Psoas muscle (tissue), 8 donors: ENCODE data around the gene SYNC. TPM values are rescaled to one million over a fixed set of nuclear protein-coding genes. Genes with fewer than 3 reads are reported as not detected.

Experiments used
- ATAC-seq, 4 donors: fragments of 200-7000 bp; cut with Tn5 transposase; one replicate each; pipeline ENCODE4 v1.9.1; 2020; ENCODE audit warnings: moderate library complexity in 3 of 4, mild to moderate bottlenecking in 2 of 4
- DNase-seq, 2 donors: peaks; one replicate each; pipeline ENCODE4 v3.0.0-alpha.2; 2020
- H3K27ac ChIP-seq: fragments of 200-600 bp; one replicate; pipeline ENCODE4 v1.8.0; 2022
- H3K27me3 ChIP-seq, 3 donors: fragments of 200-600 bp in 1 of 3; one replicate each; pipeline versions ENCODE4 v1.6.1 to v1.8.0; 2013 to 2022; ENCODE audit warnings: low read length in 2 of 3, mild to moderate bottlenecking in 2 of 3, moderate library complexity in 1 of 3; ENCODE audit not compliant: insufficient read depth in 3 of 3
- H3K36me3 ChIP-seq, 2 donors: fragments of 200-600 bp in 1 of 2; one replicate each; pipeline versions ENCODE4 v1.6.1 to v1.8.0; 2013 to 2022; ENCODE audit warnings: low read depth in 1 of 2, mild to moderate bottlenecking in 1 of 2, moderate library complexity in 1 of 2; ENCODE audit not compliant: insufficient read depth in 1 of 2
- H3K4me1 ChIP-seq: fragments of 200-600 bp; one replicate; pipeline ENCODE4 v1.8.0; 2022
- H3K4me3 ChIP-seq: fragments of 200-600 bp; one replicate; pipeline ENCODE4 v1.8.0; 2022; ENCODE audit warnings: mild to moderate bottlenecking
- H3K9me3 ChIP-seq: fragments of 200-600 bp; one replicate; pipeline ENCODE4 v1.8.0; 2022
- CTCF ChIP-seq: fragments of 200-600 bp; IDR thresholded peaks from one replicate; pipeline ENCODE4 v1.8.0; 2022; ENCODE audit warnings: antibody characterized with exemption
- WGBS, 3 donors: extraction: QIAGEN DNeasy Blood & Tissue Kit; methylation state at CpG; one replicate each; pipeline versions ENCODE4 v1.1.6 to v1.1.7; 2013; 5-methylcytosine and 5-hydroxymethylcytosine counted together
- intact Hi-C, 2 donors: fragments of 100-400 bp; cut with DNase I; formaldehyde crosslinking; loops; one replicate each; pipeline versions ENCODE4 v1.11.0 to v1.14.2; 2022
- polyA plus RNA-seq, 3 donors: library from polyadenylated mRNA; stranded (reverse); fragments of 200-250 nt; gene quantifications; one replicate each; pipeline ENCODE4 v1.2.3, GENCODE V29; 2013
- total RNA-seq, 4 donors: library from RNA; stranded (reverse); fragmentation: NEBNext Ultra II Directional in 2 of 4; extraction: Animal tissue kit (Norgen Biotek cat#: 25700) in 2 of 4; gene quantifications; one replicate each; pipeline versions ENCODE4 v1.2.1 to v1.2.4, GENCODE V29; 2021 to 2023
- donor health status: healthy with polysubstance abuse.
- donor health status: DM: no; HTN: no; CAD: no; lungs with moderate emphysema.
- donor health status: Bipolar disorder and iron deficiency.
- donor health status: healthy.
- donor health status: DM: yes; HTN: yes; CAD: no.
- donor health status: DM: no; HTN: no; CAD: no.
- donor health status: DM: no; HTN: no; CAD: no.
- donor health status: DM: yes; HTN: yes; CAD: no.

Gene SYNC
- total and polyA plus RNA-seq, 7 donors = 40.4 to 82.5 (median 52.6) TPM

- H3K27ac ChIP-seq = no peak overlapping the region
- H3K27me3 ChIP-seq = no peaks in the 10 kb centered on the region
- no peaks in the 10 kb centered on the region for H3K4me1 ChIP-seq
- intact Hi-C loops = no loop called here
- ATAC-seq (no peak), DNase-seq (peak in 1 of 2 donors; percentile 61)
- H3K9me3 ChIP-seq = no peaks in the 10 kb centered on the region
- WGBS, 3 donors = 36 to 48% (median 46%) methylated on average over 9 of the region's 9 CpGs
- TF ChIP-seq CTCF = no peak
- H3K4me3 ChIP-seq = no peak overlapping the region
- no peaks in the 10 kb centered on the region for H3K36me3 ChIP-seq
These were observed 31.2 kb upstream of the SYNC start for GRCh38 chr1:32733582-32734321.

- TF ChIP-seq CTCF = no peak
- H3K4me3 ChIP-seq = no peak overlapping the region
- 75 to 81% (median 79%) methylated on average over 14 of the region's 14 CpGs for WGBS, 3 donors
- no peaks in the 10 kb centered on the region for H3K9me3 ChIP-seq
- no peaks in the 10 kb centered on the region for H3K27me3 ChIP-seq
- intact Hi-C loops = no loop called here
- H3K27ac ChIP-seq = no peak overlapping the region
- no peaks in the 10 kb centered on the region for H3K36me3 ChIP-seq
- no peak for DNase-seq
- no peak for ATAC-seq
- peaks cover 7% of the 10 kb centered on the region for H3K4me1 ChIP-seq
These were observed 26.9 kb upstream of the SYNC start for GRCh38 chr1:32729254-32730046.

- no peak for TF ChIP-seq CTCF
- H3K9me3 ChIP-seq = no peaks in the 10 kb centered on the region
These were observed 26.0 kb upstream of the SYNC start for GRCh38 chr1:32728413-32729077.

GRCh38 chr1:32727876-32728275 is 25.3 kb upstream of the SYNC start:
- no peaks in the 10 kb centered on the region for H3K27me3 ChIP-seq
- no peak overlapping the region for H3K4me3 ChIP-seq
- H3K27ac ChIP-seq = no peak overlapping the region
- H3K9me3 ChIP-seq = no peaks in the 10 kb centered on the region
- WGBS, 3 donors = 95 to 100% (median 98%) methylated on average over 1 of the region's 1 CpG
- ATAC-seq = no peak
- no peaks in the 10 kb centered on the region for H3K36me3 ChIP-seq
- peaks cover 7% of the 10 kb centered on the region for H3K4me1 ChIP-seq
- TF ChIP-seq CTCF = no peak
- intact Hi-C loops = no loop called here
- no peak for DNase-seq

More at GRCh38 chr1:32728413-32729077, 26.0 kb upstream of the SYNC start:
- intact Hi-C loops = no loop called here
- Histone ChIP-seq H3K36me3 (no peaks in the 10 kb centered on the region), H3K4me3 (no peak overlapping the region), H3K27ac (no peak overlapping the region), H3K27me3 (no peaks in the 10 kb centered on the region), H3K4me1 (peaks cover 7% of the 10 kb centered on the region)
- WGBS, 3 donors = 84 to 88% (median 85%) methylated on average over 7 of the region's 7 CpGs
- ATAC-seq = no peak
- DNase-seq = no peak
